GM18507 (cell line): Measurements from ENCODE around the gene SLC25A33.

Experiments
- DNase-seq: peaks from one replicate; pipeline ENCODE4 v3.0.0; 2011; ENCODE audit warnings: low read depth; ENCODE audit not compliant: insufficient read length; ENCODE audit errors: extremely low spot score
- FAIRE-seq: peaks from 2 replicates; lab custom pipeline; 2011; peaks lifted over from hg19 to GRCh38; lab: Jason Lieb, UNC

SLC25A33 gene

DNA sequence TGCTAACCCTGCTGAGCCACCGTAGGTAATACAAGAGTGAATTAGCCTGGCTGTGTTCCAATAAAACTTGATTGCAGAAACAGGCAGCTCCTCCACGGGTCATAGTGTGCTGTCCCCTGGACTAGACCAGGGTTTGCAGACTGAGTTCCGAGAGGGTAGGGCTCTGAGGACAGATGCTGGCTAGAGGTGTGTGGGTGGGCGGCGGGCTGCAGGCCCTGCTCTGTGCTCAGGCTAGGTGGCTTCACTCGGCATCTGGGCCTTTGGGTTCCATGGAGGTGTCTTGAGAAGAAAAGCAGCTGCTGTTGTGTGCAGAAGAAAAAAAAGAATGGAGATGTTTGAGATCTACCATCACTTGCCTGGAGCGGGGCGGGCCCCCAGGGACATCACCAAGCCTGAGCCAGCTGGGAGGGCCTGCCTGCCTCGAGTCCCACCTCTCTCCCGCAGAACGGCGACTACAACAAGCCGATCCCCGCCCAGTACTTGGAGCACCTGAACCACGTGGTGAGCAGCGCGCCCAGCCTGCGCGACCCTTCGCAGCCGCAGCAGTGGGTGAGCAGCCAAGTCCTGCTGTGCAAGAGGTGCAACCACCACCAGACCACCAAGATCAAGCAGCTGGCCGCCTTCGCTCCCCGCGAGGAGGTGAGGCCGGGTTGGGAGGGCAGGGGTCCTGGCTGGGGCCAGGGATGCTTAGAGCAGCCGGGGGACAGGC lies 57.3 kb downstream of the SLC25A33 start:
- DNase-seq (no peak), FAIRE-seq (no peak)

DNA sequence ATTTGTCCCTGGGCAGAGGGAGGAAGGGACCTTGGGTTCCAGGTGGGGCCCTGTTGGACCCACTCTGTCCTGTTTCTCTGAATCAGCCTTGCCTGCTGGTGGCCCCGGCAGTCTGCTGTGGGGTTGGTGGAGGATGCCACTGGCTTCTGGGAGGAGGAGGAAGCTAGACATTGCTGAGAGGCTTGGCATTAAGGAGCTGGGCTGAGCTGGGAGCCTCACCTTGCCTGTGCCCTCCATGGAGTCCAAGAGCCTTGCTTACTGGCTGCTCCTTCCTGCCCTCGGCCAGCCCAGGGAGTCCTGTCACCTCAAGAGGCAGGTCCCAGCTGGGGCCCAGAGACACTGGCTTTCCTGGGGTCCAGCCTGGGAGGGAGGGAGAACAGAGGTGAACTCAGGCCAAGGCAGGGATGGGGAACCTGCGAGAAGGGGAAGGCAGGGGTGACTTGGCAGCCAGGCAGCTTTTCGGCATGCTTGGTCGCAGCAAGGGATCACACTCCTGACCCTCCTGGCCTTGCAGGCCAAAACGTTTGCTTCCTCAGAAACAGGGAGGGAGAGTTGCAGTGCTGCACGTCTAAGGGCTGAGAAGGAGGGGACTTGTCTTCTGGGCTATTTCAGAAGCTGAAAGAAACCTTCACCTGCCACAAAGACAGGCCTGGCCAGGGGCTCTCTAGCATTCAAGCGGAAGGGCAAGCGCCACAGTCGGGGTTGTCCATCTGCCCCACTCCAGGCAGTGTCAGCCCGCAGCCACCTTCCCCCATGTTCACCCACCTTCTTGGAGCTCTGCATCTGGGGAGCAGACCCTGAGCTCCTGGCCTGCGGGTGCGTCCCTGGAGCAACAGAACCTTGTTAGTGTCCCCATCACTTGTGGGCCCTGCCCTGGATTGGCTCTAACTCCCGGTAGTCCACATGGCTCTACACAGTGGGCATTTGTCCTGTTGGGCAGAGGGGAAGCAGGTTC lies 58.4 kb downstream of the SLC25A33 start:
- FAIRE-seq = no peak
- DNase-seq = no peak

DNA sequence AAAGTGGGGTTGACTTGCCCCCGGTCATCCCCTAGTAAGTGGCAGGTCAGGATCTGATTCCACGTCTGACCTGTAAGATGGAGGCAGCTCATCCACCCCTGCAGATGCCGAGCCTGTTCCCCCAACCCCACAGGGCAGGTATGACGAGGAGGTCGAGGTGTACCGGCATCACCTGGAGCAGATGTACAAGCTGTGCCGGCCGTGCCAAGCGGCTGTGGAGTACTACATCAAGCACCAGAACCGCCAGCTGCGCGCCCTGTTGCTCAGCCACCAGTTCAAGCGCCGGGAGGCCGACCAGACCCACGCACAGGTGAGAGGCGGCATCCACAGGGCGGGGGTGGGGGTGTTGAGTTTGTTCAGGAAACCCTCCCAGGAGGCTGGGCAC lies 59.0 kb downstream of the SLC25A33 start:
- no peak for FAIRE-seq
- no peak for DNase-seq

DNA sequence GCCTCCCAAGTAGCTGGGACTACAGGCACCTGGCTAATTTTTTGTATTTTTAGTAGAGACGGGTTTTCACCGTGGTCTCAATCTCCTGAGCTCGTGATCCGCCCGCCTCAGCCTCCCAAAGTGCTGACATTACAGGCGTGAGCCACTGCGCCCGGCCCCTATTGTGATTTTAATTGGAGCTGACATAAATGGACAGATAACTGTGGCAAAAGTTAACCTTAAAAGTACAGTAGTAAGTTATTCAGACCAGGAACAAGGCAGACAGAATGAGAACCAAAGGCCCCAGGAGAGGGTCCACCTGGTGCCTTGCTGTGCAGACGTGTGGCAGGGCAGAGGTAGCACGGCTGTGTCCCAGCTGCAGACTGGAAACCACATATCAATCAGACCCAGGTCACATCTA lies 60.5 kb downstream of the SLC25A33 start:
- DNase-seq = no peak
- FAIRE-seq = no peak

DNA sequence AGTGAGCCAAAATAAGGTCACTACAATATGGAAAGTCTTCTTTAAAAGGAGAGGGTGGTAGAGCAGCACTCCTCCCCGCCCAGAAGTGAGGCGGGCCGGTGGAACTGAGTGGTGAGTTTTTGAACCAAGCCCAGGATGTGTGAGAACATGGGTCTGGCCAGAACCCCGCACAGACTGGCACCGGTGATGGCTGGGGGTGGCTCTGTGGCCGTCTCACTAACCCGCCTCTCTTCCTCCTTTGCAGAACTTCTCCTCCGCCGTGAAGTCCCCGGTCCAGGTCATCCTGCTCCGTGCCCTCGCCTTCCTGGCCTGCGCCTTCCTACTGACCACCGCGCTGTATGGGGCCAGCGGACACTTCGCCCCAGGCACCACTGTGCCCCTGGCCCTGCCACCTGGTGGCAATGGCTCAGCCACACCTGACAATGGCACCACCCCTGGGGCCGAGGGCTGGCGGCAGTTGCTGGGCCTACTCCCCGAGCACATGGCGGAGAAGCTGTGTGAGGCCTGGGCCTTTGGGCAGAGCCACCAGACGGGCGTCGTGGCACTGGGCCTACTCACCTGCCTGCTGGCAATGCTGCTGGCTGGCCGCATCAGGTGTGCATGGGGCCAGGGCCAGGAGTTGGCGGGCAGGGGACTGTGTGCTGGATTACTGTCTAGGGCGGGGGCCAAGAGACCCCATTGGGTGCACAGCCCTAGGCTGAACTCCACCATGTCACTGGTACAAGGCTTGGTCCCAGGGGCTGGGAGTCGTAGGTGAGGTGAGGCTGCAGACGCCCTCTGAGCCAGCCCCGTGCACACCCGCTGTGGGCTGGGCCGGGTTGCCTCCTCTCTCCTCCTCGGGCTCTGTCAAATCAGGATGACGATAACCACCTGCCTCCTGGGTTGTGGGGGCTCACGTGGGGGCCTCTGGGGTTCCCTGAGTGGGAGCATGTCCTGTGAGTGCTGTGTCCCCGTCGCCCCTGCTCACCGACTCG lies 61.9 kb downstream of the SLC25A33 start:
- FAIRE-seq (no peak), DNase-seq (no peak)

DNA sequence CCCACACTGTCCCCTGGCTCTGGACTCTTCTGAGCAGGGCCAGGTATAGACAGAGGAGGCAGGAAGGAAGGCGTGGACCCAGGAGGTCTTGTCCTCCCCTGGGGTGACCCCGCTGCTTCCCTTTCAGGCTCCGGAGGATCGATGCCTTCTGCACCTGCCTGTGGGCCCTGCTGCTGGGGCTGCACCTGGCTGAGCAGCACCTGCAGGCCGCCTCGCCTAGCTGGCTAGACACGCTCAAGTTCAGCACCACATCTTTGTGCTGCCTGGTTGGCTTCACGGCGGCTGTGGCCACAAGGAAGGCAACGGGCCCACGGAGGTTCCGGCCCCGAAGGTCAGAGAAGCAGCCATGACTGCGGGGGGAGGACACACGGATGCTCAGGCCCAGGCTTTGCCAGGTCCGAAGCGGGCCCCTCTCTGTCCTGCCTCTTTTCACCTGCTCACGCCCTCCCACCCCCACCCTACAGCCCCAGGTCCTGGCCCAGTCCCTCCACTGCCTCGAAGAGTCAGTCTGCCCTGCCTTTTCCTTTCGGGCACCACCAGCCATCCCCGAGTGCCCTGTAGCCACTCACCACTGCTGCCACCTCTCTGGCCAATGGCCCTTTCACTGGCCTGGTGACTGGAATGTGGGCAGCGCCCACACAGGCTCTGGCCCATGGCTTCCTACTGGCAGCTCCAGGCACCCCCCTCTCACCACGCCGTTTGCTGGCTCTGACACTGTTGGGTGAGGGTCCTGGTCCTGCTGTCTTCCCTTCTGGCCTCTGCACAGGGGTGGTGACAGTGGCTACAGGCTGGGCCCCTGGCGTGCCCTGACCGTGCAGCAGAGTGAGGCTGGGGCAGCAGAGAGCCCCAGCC lies 62.9 kb downstream of the SLC25A33 start:
- DNase-seq = no peak
- no peak for FAIRE-seq

DNA sequence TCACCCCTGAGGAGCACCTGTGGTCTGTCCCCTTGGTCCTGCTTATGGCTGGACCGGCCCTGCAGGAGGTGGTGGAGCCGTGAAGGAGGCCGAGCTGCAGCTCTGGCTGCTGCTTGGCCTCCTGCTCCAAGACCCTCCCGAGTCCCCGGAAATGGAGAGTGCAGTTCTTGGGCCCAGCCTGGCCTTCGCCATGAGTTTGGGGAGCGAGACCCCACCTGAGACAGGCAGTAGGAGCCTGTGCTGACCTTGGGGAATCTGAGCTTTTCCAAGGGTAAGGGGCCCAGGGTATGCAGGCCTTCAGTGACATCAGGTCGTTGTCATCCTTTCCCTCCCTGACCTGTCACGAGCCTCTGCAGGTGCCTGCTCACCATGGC lies 63.5 kb downstream of the SLC25A33 start:
- FAIRE-seq (no peak), DNase-seq (no peak)

DNA sequence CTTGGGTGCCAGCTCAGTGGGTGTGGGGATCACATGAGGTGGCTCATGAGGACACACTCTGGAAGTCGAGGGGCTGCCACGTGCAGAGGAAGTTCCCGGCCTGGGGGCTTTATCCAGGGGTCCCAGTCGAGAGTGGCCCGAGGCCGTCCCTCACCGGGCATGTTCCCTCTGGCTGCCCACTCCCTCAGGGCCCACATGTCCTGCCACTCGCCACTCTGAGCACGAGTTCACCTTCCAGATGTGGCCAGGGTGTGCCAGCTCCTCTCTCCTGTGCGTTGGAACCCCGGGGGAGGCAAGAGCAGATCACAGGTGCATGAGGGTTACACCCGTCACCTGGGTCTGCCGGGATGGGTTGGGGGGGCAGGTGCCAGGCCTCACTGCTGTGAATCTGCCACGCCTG lies 64.0 kb downstream of the SLC25A33 start:
- DNase-seq (no peak), FAIRE-seq (no peak)

DNA sequence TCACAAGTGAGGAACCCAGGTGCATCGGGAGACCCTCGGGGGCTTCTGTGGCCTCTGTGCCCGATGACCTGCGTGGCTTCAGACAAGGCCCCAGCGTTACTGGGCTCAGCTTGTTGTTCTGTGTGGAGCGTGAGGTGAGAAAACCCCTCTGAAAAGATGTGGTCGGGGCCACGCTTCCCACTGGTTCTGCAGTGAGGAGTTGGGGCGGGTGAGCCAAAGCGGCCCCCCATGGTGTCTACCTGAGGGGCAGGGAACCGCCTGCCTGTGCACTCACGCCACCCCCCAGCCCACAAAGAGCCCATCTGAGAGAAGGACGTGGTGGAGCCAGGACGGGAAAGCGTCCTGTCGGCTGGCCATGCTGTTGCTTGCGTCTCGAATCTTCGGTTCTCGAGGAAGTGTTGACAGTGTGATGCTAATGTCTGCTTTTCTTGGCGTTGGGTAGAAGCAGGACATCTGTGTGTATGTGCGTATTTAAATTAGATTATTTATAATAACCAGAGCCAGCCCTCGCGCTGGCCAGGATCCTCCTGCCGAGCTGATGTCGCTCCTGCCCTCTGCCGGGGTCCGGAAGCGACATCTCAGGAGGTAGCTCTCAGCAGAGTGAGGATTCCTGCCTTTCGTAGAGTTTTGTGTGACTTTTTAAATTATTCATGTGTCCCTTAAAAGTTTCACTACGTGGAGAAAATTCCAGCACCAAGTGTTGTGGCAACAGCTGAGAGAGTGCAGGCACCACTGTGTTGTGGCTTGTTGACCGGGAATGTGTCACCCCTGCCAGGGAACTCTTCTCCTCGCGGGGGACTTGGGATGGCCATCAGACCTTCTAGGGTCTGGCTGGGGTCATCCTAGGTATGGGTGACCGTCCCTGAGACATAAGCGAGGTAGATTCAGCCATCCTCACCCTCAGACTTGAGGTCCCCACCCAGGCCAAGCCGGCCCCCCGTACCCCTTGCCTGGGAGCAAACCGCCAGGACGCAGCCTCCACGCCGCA lies 64.8 kb downstream of the SLC25A33 start:
- DNase-seq (no peak), FAIRE-seq (no peak)

DNA sequence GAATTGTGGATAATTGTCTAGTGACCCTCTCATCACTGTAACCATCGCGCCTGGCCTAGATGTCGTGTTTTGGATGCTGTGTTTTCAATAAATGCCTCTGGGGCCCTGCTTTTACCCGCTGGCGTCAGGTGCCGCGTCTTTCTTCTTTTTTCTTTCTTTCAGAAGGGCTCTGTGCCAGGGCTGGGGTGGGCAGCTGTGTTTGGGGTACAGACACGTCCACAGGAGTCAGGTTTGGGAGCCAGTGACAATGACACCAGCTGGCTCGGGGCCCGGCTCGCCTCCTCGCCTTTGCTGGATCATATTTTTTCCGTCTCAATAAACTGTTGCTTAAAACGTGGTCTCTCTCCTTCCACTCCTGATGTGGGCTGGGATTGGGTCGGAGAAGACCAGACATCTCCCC lies 65.6 kb downstream of the SLC25A33 start:
- FAIRE-seq = no peak
- no peak for DNase-seq

DNA sequence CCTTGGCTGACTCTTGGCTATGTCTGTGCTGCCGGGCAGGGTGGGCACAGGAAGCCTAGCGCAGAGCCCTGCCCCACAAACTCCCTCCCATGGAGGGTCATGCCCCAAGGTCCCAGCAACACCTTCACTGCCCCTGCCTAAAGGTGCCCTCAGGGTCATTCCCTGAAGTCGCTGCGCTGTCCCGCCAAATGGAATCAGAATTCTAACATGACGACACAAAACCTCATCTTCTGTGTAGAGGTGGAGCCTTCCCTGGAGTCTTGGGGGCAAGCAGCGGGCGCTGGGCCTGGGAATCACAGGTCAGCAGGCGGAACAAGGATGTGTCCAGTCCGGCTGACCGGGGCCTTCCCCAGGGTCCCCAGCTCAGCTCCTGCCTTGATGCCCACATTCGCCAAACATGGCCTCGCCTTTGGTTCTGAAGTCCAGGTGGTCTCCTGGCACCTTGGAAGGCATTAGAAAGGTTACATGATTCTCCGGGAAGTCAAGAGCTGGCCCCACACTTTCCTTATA lies 66.7 kb downstream of the SLC25A33 start:
- DNase-seq (no peak), FAIRE-seq (no peak)

DNA sequence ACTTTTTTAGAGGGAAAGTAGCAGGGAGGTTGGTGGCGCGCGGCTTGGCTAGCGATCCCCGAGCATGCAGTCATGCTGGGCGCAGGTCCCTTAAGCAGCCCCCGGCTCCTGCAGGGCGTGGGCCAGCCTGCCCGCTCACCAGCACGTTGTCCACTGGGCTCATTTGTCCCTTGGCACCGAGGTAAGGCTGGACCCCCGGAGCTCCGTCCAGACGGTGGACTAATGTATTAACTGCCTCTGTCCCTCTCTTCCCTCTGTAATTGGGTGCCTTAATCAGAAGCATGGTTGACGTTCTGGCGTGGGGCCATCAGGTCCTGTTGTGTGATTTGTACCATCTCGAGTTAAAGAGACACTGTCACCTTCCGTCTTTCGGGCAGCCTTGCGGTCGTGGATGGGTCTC lies 67.2 kb downstream of the SLC25A33 start:
- FAIRE-seq = no peak
- no peak for DNase-seq

DNA sequence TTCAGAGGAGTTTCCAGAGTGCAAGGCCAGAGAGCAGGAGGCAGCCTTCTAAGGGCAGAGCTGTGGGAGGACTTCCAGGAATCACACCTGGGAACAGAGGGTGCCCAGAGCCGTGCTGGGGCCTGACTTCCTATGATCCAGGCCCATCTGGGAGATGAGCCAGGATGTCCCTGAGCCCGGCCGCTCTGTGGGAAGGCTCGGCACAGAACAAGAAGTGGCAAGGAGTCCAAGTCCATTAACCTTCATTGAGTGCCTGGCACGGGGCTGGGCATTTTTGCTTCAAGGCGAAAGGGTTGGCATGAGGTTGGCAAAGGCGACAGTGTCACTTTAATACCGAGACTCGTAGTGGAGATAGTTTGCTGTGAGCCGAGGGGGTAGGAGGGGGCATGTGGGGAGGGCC lies 67.7 kb downstream of the SLC25A33 start:
- DNase-seq (no peak), FAIRE-seq (no peak)

DNA sequence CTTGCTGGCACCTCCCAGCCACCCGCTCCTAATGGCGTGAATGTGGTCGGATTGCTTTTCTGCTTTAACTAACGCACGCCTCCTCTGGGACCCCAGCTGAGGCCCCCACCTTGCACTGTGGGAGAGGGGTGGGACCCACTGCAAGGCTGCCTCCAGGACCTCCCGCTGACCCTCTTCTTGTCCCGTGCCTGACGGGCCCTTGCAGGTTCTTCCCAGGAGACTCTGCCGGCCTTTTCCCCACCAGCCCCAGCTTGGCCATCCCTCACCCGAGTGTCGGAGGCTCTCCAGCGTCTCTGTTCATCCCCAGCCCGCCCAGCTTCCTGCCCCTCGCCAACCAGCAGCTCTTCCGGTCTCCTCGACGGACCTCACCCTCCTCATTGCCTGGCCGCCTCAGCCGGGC lies 68.1 kb downstream of the SLC25A33 start:
- no peak for FAIRE-seq

DNA sequence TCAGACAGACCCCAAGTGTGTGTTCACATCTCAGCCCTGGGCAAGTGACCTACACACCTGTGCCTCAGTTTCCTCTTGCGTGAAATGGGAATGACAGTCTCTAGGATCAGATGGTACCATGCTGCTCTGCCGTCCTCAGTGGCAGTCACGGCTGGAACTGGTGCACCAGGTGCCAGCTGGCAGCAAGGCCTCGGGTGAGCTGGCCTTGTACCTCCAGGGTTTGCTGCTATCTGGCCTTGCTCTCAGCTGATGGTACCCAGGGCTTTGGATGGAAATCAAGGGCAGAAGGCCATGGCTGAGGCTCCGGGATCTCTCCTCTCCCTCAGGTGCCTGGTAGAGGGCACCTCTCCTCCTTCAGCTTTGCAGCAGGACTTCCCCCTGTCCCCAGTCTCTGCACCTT lies 70.7 kb downstream of the SLC25A33 start:
- no peak for FAIRE-seq
- no peak for DNase-seq

More for the DNA sequence above, 68.1 kb downstream of the SLC25A33 start:
- no peak for DNase-seq

DNA sequence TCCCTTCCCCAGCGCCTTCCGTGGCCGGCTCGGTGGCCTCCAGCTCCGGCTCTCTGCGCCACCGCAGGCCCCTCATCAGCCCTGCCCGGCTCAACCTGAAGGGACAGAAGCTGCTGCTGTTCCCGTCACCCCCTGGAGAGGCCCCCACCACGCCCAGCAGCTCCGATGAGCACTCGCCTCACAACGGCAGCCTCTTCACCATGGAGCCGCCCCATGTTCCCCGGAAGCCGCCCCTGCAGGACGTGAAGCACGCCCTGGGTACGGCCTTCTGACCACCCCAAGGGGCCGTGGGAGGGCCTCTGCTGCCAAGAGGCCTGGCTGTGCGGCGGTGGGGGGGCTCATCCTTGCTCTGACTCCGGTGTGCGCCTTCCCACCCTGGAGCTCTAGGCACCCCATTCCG lies 71.3 kb downstream of the SLC25A33 start:
- DNase-seq (no peak), FAIRE-seq (no peak)

DNA sequence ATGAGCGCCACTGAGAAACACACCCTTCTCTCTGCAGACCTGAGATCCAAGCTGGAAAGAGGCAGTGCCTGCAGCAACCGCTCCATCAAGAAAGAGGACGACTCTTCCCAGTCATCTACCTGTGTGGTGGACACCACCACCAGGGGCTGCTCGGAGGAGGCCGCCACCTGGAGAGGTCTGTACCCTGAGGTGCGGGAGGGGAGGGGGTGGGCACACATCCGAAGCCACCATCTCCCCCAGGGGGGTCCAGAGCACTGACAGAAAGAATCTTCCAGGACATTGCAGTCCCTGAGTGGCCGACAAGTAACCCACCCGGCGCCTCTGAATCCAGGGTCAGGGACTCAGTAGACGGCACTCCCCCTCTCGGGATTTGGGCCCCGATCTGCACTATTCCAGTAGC lies 72.5 kb downstream of the SLC25A33 start:
- DNase-seq = no peak
- FAIRE-seq = no peak
